NCI-H1048 (cell line): ENCODE results near the gene ITGA11.
"Not testable (repeated sequence)": the region's sequence is repeated elsewhere in the genome, so short reads cannot be mapped to it uniquely, and the experiment has no call there.

ENCODE experiments used
- DNase-seq: peaks from one replicate; lab custom pipeline; 2025; lab: John Stamatoyannopoulos, UW

The ITGA11 gene

DNA sequence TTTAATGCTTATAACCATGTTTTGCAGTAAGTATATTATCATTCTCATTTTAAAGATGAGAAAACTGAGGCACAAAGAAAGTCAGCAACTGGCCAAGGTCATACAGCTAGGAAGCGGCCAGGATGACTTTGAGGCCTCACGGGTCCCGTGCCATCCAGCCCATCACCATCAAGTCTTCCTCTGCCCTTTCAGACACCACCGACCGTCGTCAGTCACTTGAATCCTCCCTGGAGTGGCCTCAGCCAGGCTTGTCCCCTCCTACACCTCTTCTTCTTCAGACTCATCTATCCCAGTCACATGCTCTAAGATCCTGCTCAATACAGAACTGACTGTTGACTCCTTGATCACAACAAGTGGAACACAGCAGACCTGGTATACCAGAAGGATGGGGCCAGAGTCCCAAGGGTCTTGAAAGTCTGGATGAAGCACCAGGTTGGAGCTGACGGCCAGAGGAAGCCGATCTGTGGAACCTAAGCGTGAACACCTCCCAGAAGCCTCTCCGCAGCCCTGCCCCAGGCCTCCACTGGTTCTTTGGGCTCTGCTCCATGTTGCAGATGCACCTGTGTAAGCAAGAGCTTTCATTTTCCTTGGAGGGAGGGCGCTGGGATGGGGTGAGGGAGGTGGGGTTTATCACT, 22.1 kb downstream of the ITGA11 start:
- DNase-seq: no peak

DNA sequence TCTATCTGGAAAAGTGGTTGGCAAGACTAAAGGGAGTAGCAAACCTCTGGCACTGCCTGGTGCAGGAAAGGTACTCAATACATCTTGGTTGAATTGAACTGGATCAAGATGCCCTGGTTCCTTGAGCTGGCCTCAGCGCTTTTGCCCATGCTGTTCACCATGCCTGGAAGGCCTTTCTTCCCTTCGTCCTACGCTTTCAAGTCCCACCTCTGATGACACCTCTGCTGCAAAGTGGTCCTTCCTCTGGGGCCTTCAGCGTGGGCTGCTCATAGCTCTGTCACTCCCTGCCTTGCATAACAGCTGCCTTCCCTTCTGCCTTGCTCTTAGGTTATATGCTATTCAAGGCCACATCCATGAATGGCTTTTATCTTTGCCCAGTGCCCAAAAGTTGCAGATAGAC, 23.0 kb downstream of the ITGA11 start:
- no peak for DNase-seq

GRCh38 chr15:68407886-68408881, 23.8 kb downstream of the ITGA11 start:
- DNase-seq: no peak

GRCh38 chr15:68407141-68407885, 24.6 kb downstream of the ITGA11 start:
- no peak for DNase-seq

DNA sequence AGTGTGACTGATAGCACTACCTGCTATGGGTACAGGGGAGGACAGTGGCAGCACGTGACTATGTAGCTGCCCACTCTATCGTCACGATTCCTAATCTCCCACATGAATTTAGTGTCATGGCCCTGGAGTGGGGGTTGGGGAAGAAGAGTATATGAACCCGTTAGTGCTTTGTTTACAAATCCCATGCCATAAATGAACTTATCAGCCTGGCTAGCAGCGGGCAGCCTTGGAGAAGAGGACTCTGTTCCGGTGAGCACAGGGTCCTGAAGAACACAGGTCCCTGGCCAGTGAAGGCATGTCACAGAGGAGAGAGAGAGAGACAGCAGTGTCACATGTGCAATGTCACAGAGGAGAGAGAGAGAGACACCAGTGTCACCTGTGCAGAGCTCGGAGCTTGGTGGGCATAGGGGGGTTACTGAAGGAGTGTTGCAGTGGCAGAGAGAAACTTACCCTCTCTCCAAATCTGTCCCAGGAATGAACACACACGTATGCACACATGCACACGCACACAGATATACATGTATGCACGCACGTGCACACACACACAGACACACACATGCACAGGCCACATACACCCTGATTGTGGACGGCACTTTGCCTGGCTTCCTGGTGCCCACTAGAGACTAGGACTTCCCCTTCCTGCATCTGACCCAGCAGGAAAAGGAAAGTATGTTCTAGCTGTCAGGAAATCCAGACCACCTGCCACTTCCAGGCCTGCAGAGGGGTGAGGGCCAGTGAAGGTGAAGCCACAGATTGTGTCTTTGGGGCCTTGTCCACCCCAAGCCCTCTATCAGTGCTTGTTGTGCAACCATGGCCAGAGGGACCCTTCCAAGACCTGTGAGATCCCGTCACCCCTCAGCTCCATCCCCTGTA, 26.3 kb downstream of the ITGA11 start:
- DNase-seq: no peak

- DNase-seq: no peak
Measured at GRCh38 chr15:68404056-68404798, 27.7 kb downstream of the ITGA11 start.

- DNase-seq: no peak
Measured at GRCh38 chr15:68403161-68403941, 28.6 kb downstream of the ITGA11 start.

DNA sequence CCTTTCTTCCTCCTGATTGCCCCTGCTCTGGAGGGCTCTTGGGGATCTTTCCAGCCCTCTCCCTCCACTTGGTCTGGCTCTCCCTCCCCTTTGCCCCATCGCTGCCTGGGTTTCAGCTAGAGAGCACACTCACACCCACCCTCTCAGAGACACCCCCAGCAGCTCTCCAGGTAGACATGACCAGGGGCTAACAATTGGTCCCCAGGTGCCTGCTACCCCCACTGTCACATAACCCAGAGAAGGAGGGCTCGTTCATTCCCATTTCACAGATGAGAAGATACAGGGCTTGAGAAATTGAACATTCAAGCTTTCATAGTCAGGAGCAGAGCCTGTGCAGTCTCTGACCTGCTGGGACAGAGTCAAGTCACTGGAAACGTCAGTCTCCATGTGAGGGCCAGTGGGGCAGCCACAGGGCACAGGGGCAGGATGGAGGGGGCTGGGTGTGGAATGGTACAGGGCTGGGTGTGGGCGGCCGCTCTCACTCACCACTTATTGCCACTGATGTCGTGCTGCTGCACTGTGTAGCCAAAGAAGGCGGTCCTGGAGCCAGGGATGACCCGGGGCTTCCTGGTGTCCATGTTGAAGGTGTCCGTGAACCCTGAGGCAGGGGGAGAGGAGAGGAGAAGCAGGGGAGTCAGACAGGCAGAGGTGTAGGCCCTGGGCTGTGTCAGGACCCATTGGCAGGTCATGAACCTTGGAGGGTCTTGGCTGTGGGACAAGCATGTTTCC, 29.4 kb downstream of the ITGA11 start:
- no peak for DNase-seq

DNA sequence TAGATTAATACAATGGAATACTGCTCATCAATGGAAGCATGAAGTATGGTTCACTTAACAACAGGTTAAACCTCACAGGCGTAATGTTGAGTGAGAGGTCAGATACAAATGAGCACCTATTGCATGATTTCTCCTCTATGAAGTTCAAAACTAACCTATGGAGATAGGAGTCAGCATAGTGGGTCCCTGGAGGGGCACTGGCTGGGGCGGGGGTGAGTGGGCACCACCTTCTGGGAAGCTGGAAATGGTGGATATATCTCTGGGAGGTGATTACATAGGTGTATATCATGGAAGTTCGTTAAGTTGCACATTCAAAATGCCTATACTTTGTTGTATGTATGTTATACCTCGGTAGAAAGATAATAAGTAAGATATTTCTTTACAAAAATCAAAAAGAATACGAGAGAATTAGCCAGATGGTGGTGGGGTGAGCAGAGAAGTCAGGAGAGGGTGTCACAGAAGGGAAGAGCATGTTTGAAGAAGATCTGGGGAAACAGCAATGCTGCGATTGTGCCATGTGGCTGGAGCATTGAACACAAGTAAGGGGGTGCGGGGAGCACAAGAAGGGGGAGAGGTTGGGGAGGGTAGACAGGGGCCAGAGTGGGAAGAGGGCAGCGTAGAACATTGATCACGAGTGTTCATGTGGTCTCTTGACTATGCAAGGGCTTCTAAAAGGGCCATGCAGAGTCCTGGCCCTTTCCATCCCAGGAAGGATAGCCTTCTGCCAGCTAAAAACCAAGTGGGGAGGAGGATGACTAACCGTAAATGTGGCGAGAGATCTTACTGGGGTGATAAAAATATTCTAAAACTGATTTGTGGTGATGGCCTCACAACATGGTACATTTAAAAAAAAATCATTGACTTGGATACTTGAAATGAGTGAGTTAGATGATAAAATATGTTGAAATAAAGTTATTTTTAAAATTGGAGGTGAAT, 30.2 kb downstream of the ITGA11 start:
- DNase-seq: no peak

DNA sequence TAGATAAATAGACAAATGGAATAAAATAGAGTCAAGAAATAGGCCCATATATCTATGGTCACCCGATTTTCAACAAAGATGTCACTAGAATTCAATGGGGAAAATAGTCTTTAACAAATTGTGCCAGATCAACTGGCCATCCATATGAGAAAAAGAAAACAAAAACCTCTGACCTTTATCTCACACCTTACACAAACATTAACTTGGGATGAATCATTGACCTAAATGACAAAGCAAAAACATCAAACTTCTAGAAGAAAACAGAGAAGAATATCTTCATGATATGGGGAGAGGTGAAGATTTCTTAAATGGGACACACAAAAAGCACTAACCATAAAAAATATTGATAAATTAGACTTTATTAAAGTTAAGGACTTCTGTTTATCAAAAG, 31.9 kb downstream of the ITGA11 start:
- no peak for DNase-seq

DNA sequence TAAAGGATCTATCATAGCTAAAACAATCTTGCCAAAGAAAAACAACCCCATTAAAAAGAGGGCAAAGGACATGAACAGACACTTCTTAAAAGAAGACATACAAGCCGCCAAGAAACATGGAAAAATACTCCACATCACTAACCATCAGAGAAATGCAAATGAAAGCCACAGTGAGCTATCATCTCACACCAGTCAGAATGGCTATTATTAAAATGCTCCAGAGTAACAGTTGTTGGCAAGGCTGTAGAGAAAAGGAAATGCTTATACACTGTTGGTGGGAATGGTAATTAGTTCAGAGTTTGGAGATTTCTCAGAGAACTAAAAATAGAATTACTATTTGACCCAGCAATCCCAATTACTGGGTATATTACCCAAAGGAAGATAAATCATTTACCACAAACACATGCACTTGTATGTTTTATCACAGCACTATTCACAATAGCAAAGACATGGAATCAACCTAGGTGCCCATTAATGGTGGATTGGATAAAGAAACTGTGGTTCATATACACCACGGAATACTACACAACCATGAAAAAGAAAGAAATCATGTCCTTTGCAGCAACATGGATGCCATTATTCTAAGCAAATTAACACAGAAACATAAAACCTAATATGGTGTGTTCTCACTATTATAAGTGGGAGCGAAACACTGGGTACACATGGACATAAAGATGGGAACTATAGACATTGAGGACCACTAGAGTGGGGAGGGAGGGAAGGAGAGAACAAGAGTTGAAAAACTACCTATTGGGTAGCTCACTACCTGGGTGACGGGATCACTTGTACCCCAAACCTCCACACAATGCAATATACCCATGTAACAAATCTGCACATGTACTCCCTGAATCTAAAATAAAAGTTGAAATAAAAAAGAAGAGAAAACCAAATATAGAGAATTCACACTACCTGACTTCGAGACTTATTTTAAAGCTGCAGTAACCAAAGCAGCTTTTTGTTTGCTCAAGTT, 32.6 kb downstream of the ITGA11 start:
- DNase-seq: no peak

DNA sequence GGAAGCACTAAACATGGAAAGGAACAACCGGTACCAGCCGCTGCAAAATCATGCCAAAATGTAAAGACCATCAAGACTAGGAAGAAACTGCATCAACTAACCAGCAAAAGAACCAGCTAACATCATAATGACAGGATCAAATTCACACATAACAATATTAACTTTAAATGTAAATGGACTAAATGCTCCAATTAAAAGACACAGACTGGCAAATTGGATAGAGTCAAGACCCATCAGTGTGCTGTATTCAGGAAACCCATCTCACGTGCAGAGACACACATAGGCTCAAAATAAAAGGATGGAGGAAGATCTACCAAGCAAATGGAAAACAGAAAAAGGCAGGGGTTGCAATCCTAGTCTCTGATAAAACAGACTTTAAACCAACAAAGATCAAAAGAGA, 34.0 kb downstream of the ITGA11 start:
- DNase-seq: not testable (repeated sequence)

DNA sequence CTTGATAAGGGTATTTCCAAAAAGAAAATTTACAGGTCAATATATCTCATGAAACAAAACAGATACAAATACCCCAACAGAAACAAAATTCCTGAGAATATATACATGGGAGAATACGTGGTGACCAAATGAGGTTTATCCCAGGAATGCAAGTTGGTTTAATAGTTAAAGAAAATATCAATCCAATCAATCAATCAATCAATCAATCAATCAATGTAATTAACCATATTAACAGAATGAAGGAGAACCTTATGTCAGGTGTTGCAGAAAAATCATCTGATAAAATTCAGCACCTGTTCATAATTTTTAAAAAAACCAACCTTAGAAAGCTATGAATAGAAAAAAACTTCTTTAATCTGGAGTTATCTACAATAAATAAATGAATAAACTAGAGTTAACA, 35.9 kb downstream of the ITGA11 start:
- DNase-seq: no peak

- DNase-seq: no peak
Measured at GRCh38 chr15:68391121-68391520, 40.8 kb downstream of the ITGA11 start.

- DNase-seq: no peak
Measured at GRCh38 chr15:68389936-68390817, 41.8 kb downstream of the ITGA11 start.
